Motor neuron (in vitro differentiated cells): ENCODE measurements around the gene DTNA. TPM values are rescaled to one million over a fixed set of nuclear protein-coding genes. Genes with fewer than 3 reads are reported as not detected.

Experiments
- ATAC-seq, 8 experiments: fragments of 200-7000 bp; cut with Tn5 transposase; replicated peaks in 6 of 8; 2 replicates each; pipeline ENCODE4 v1.8.0; 2021; ENCODE audit warnings: mild to moderate bottlenecking in 8 of 8, moderate library complexity in 8 of 8
- H3K27ac ChIP-seq, 2 donors: fragments of 250-450 bp; sonication (Bioruptor Pico); 2 replicates each; pipeline ENCODE4 v1.9.0; 2021; ENCODE audit warnings: antibody characterized with exemption in 2 of 2, mild to moderate bottlenecking in 2 of 2, moderate library complexity in 1 of 2
- H3K4me1 ChIP-seq, 2 donors: fragments of 250-450 bp; sonication (Bioruptor Pico); replicated peaks in 1 of 2; 2 replicates each; pipeline ENCODE4 v1.6.1; 2021; ENCODE audit warnings: antibody characterized with exemption in 2 of 2, mild to moderate bottlenecking in 2 of 2, moderate library complexity in 1 of 2
- H3K4me3 ChIP-seq, 5 donors: fragments of 250-450 bp; sonication (Bioruptor Pico); 2 replicates each; pipeline ENCODE4 v1.9.0; 2021; ENCODE audit warnings: antibody characterized with exemption in 5 of 5, mild to moderate bottlenecking in 5 of 5, moderate library complexity in 4 of 5
- WGBS, 10 experiments: fragments of 450-650 bp; shearing (Covaris generic); methylation state at CpG; one replicate each; pipeline ENCODE4 v1.0.0; 2022; 5-methylcytosine and 5-hydroxymethylcytosine counted together
- in situ Hi-C, 9 experiments: fragments of 400-800 bp; cut with MboI; loops; one replicate each; pipeline ENCODE4 v1.15.0; 2021; ENCODE audit warnings: low sequenced_read_pairs in 9 of 9, low pct_unique_long_range_greater_than_20kb in 2 of 9; ENCODE audit not compliant: unreplicated experiment in 9 of 9
- total RNA-seq, 8 experiments: library from RNA; unstranded; fragments of 300-600 nt; gene quantifications; 2 replicates each; pipeline versions ENCODE4 v1.2.3 to v1.2.4, GENCODE V29; 2022

DTNA gene
- total RNA-seq, 8 experiments from 2014 or later, result 26.0 to 140 (median 49.2) TPM

GRCh38 chr18:34752056-34752455, 42.0 kb downstream of the DTNA start:
- peak in 1 of 8 experiments; percentile 47 for ATAC-seq
- in situ Hi-C loops, result loop anchor here in 1 of 9 experiments (25.0 kb wide), 1 partner anchor 90 kb away; no protein-coding TSS in a partner anchor
- H3K4me1 ChIP-seq, result no peaks in the 10 kb centered on the region
- H3K27ac ChIP-seq, result no peak overlapping the region
- no peak overlapping the region for H3K4me3 ChIP-seq
- WGBS, 10 experiments, result 80 to 100% (median 100%) methylated on average over 1 of the region's 1 CpG; no CpG with 5 or more reads in 4 of the 10 experiments

GRCh38 chr18:34754300-34754699, 44.2 kb downstream of the DTNA start:
- no peak for ATAC-seq
- Histone ChIP-seq H3K4me3 (no peak overlapping the region), H3K4me1 (no peaks in the 10 kb centered on the region), H3K27ac (no peak overlapping the region)
- in situ Hi-C loops, result loop anchor here in 1 of 9 experiments (25.0 kb wide), 1 partner anchor 92 kb away; no protein-coding TSS in a partner anchor
- 56 to 100% (median 82%) methylated on average over 2 to 5 of the region's 5 CpGs; no CpG with 5 or more reads in 3 of the 10 experiments for WGBS, 10 experiments

- no peak for ATAC-seq
- in situ Hi-C loops, result loop anchor here in 1 of 9 experiments (25.0 kb wide), 1 partner anchor 95 kb away; no protein-coding TSS in a partner anchor
- Histone ChIP-seq H3K4me1 (no peaks in the 10 kb centered on the region), H3K4me3 (no peak overlapping the region), H3K27ac (no peak overlapping the region)
- WGBS, 10 experiments, result 47 to 96% (median 91%) methylated on average over 2 to 5 of the region's 5 CpGs
Measured at GRCh38 chr18:34757666-34758065, 47.6 kb downstream of the DTNA start.

- Histone ChIP-seq H3K4me3 (no peak overlapping the region), H3K27ac (no peak overlapping the region), H3K4me1 (no peaks in the 10 kb centered on the region)
- in situ Hi-C loops, result loop anchor here in 1 of 9 experiments (25.0 kb wide), 1 partner anchor 96 kb away; no protein-coding TSS in a partner anchor
- ATAC-seq, result no peak
Measured at GRCh38 chr18:34758378-34758948, 48.4 kb downstream of the DTNA start.

- WGBS, 10 experiments, result 0 to 100% (median 75%) methylated on average over 1 to 4 of the region's 4 CpGs; no CpG with 5 or more reads in 1 of the 10 experiments
- Histone ChIP-seq H3K4me3 (no peak overlapping the region), H3K4me1 (no peaks in the 10 kb centered on the region), H3K27ac (no peak overlapping the region)
- ATAC-seq, result no peak
- in situ Hi-C loops, result loop anchor here in 1 of 9 experiments (25.0 kb wide), 1 partner anchor 98 kb away; no protein-coding TSS in a partner anchor
Measured at GRCh38 chr18:34760444-34760843, 50.3 kb downstream of the DTNA start.

- Histone ChIP-seq H3K4me1 (no peaks in the 10 kb centered on the region), H3K4me3 (no peak overlapping the region), H3K27ac (no peak overlapping the region)
- ATAC-seq, result no peak
- 82 to 98% (median 89%) methylated on average over 1 to 4 of the region's 4 CpGs; no CpG with 5 or more reads in 1 of the 10 experiments for WGBS, 10 experiments
- in situ Hi-C loops, result loop anchor here in 1 of 9 experiments (25.0 kb wide), 1 partner anchor 102 kb away; no protein-coding TSS in a partner anchor
Measured at GRCh38 chr18:34764451-34764850, 54.4 kb downstream of the DTNA start.

GRCh38 chr18:34767601-34768027, 57.5 kb downstream of the DTNA start:
- Histone ChIP-seq H3K4me3 (no peak overlapping the region), H3K27ac (no peak overlapping the region), H3K4me1 (no peaks in the 10 kb centered on the region)
- WGBS, 10 experiments, result 13 to 100% (median 40%) methylated on average over 1 of the region's 1 CpG; no CpG with 5 or more reads in 5 of the 10 experiments
- ATAC-seq, result peak in 2 of 8 experiments; percentile 72 to 76
- in situ Hi-C loops, result loop anchor here in 1 of 9 experiments (25.0 kb wide), 1 partner anchor 105 kb away; no protein-coding TSS in a partner anchor

GRCh38 chr18:34771958-34772357, 61.9 kb downstream of the DTNA start:
- Histone ChIP-seq H3K27ac (no peak overlapping the region), H3K4me1 (no peaks in the 10 kb centered on the region), H3K4me3 (no peak overlapping the region)
- 40 to 100% (median 86%) methylated on average over 1 of the region's 1 CpG; no CpG with 5 or more reads in 3 of the 10 experiments for WGBS, 10 experiments
- no peak for ATAC-seq
- in situ Hi-C loops, result loop anchor here in 2 of 9 experiments (10.0 to 25.0 kb wide), 2 partner anchors 107 to 110 kb away; no protein-coding TSS in a partner anchor

- Histone ChIP-seq H3K4me1 (no peaks in the 10 kb centered on the region), H3K27ac (no peak overlapping the region), H3K4me3 (no peak overlapping the region)
- WGBS, 10 experiments, result 17 to 88% (median 53%) methylated on average over 1 to 2 of the region's 2 CpGs; no CpG with 5 or more reads in 4 of the 10 experiments
- ATAC-seq, result peak in 3 of 8 experiments; percentile 40 to 50 (median 50)
- in situ Hi-C loops, result loop anchor here in 2 of 9 experiments (10.0 to 25.0 kb wide), 2 partner anchors 108 to 111 kb away; no protein-coding TSS in a partner anchor
Measured at GRCh38 chr18:34772887-34773286, 62.8 kb downstream of the DTNA start.

- peak in 3 of 8 experiments; percentile 35 to 58 (median 38) for ATAC-seq
- H3K4me1 ChIP-seq, result no peaks in the 10 kb centered on the region
- WGBS, 10 experiments, result 10 to 52% (median 22%) methylated on average over 2 of the region's 2 CpGs; no CpG with 5 or more reads in 1 of the 10 experiments
- H3K27ac ChIP-seq, result no peak overlapping the region
- in situ Hi-C loops, result loop anchor here in 2 of 9 experiments (10.0 to 25.0 kb wide), 2 partner anchors 109 to 111 kb away; no protein-coding TSS in a partner anchor
- H3K4me3 ChIP-seq, result no peak overlapping the region
Measured at GRCh38 chr18:34773378-34773777, 63.3 kb downstream of the DTNA start.

- peak in 6 of 8 experiments; percentile 22 to 94 (median 58) for ATAC-seq
- H3K27ac ChIP-seq, result no peak overlapping the region
- no peak overlapping the region for H3K4me3 ChIP-seq
- 0 to 86% (median 63%) methylated on average over 1 to 6 of the region's 7 CpGs for whole genome bisulfite sequencing, 10 experiments
- in situ Hi-C loops, result loop anchor here in 2 of 9 experiments (10.0 to 25.0 kb wide), 2 partner anchors 109 to 112 kb away; no protein-coding TSS in a partner anchor
- no peaks in the 10 kb centered on the region for H3K4me1 ChIP-seq
Measured at GRCh38 chr18:34773961-34774766, 64.1 kb downstream of the DTNA start.

- no peak overlapping the region for H3K4me3 ChIP-seq
- no peak for ATAC-seq
- WGBS, 10 experiments, result 44 to 100% (median 93%) methylated on average over 1 to 3 of the region's 3 CpGs
- no peaks in the 10 kb centered on the region for H3K4me1 ChIP-seq
- in situ Hi-C loops, result loop anchor here in 3 of 9 experiments (10.0 to 25.0 kb wide), 3 partner anchors 111 to 413 kb away; no protein-coding TSS in a partner anchor
- no peak overlapping the region for H3K27ac ChIP-seq
Measured at GRCh38 chr18:34775461-34775860, 65.4 kb downstream of the DTNA start.
